Measurements from ENCODE around the gene DDX42. TPM values are rescaled to one million over a fixed set of nuclear protein-coding genes. Genes with fewer than 3 reads are reported as not detected.
A peak's percentile ranks its signal among the peaks of the same experiment; 100 is the strongest.

The DDX42 gene
- total and polyA plus RNA-seq, 10 donors: 45.0 to 136 (median 116) TPM

DNA sequence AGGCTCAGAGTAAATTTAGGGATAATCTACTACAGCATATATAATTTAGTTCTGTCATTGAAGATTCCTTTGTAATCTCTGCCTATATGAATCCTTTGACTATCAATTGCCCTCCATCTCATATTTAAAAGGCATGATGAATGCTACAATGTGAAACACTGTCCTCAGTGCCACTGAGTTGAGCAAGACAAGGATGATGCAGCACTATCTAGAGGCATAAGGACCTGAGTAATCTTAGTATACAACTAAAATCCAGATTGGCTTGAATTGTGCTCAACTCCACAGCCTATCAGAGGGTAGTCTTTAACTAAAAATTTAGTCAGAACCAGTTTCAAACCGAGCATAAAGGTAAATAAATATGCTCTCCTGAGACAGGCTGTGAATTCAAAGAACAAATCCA is 20.8 kb upstream of the DDX42 start:
- no peak overlapping the region for H3K4me3 ChIP-seq
- peak overlapping the region in 7 of 8 donors; percentile 18 to 79 (median 58) for H3K27ac ChIP-seq
- no peak for DNase-seq
- no peaks in the 10 kb centered on the region for H3K9me3 ChIP-seq
- H3K4me1 ChIP-seq: peaks cover 0 to 48% (median 14%) of the 10 kb centered on the region in 6 donors
- intact Hi-C loops (cut with DNase I; ENCODE audit: low total_unique reads): no loop called here
- WGBS, 5 donors: 75 to 96% (median 89%) methylated on average over 1 of the region's 1 CpG
- peaks cover 0 to 99% (median 79%) of the 10 kb centered on the region in 6 donors for H3K36me3 ChIP-seq
- no peaks in the 10 kb centered on the region for H3K27me3 ChIP-seq (replicated peaks in 1 of 7)
- no peak for TF ChIP-seq POLR2AphosphoS5 (IDR thresholded peaks at IDR 0.05)
- TF ChIP-seq, protein P1, sequence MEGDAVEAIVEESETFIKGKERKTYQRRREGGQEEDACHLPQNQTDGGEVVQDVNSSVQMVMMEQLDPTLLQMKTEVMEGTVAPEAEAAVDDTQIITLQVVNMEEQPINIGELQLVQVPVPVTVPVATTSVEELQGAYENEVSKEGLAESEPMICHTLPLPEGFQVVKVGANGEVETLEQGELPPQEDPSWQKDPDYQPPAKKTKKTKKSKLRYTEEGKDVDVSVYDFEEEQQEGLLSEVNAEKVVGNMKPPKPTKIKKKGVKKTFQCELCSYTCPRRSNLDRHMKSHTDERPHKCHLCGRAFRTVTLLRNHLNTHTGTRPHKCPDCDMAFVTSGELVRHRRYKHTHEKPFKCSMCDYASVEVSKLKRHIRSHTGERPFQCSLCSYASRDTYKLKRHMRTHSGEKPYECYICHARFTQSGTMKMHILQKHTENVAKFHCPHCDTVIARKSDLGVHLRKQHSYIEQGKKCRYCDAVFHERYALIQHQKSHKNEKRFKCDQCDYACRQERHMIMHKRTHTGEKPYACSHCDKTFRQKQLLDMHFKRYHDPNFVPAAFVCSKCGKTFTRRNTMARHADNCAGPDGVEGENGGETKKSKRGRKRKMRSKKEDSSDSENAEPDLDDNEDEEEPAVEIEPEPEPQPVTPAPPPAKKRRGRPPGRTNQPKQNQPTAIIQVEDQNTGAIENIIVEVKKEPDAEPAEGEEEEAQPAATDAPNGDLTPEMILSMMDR (IDR thresholded peaks at IDR 0.05 in 8 of 11, conservative IDR thresholded peaks at IDR 0.05 in 3 of 11): no peak
- no peak for TF ChIP-seq POLR2A (IDR thresholded peaks at IDR 0.05)

DNA sequence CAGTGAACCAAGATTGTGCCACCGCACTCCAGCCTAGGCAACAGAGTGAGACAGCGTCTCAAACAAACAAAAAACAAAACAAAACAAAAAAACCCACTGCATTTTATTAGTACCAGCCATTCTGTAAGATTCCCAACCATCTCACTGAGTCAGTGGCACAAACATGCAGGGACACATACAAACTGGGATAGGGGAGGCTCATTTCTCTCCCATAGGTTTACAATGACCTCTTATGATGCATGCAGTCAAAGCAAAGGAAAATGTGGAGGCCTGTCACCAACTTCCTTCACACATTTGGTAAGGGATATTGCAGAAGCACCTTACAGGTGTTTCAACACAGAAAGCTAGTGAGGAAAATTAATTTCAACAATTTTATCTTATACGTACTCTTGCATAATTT is 19.9 kb upstream of the DDX42 start:
- H3K9me3 ChIP-seq: no peaks in the 10 kb centered on the region
- peaks cover 0 to 99% (median 76%) of the 10 kb centered on the region in 6 donors for H3K36me3 ChIP-seq
- H3K4me1 ChIP-seq: peaks cover 0 to 48% (median 14%) of the 10 kb centered on the region in 6 donors
- DNase-seq: no peak
- H3K27ac ChIP-seq: peak overlapping the region in 6 of 8 donors; percentile 35 to 79 (median 61)
- 62 to 90% (median 85%) methylated on average over 3 of the region's 3 CpGs for WGBS, 5 donors
- no peaks in the 10 kb centered on the region for H3K27me3 ChIP-seq (replicated peaks in 1 of 7)
- H3K4me3 ChIP-seq: no peak overlapping the region
- intact Hi-C loops (cut with DNase I; ENCODE audit: low total_unique reads): no loop called here
- TF ChIP-seq POLR2AphosphoS5 (IDR thresholded peaks at IDR 0.05): no peak
- no peak for TF ChIP-seq POLR2A (IDR thresholded peaks at IDR 0.05)
- TF ChIP-seq, protein P1 (IDR thresholded peaks at IDR 0.05 in 8 of 11, conservative IDR thresholded peaks at IDR 0.05 in 3 of 11): no peak

DNA sequence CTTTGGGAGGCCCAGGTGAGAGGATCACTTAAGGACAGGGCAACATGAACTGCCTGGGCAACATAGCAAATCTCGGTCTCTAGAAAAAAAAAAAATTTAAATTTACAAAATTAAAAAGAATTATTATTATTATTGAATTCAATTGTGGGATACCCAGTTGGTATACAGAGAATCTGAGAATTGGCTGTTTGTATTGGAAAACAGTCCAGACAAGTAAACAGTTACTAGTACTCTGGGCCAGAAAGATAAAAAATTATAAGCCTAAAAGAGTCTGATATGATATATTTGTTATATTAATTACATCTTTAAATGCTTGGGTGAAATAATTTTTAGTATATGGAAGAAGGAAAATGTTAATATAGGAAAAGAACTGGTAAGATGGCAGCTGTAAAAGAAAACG is 15.5 kb upstream of the DDX42 start:
- WGBS, 5 donors: 85 to 95% (median 91%) methylated on average over 2 of the region's 2 CpGs

DNA sequence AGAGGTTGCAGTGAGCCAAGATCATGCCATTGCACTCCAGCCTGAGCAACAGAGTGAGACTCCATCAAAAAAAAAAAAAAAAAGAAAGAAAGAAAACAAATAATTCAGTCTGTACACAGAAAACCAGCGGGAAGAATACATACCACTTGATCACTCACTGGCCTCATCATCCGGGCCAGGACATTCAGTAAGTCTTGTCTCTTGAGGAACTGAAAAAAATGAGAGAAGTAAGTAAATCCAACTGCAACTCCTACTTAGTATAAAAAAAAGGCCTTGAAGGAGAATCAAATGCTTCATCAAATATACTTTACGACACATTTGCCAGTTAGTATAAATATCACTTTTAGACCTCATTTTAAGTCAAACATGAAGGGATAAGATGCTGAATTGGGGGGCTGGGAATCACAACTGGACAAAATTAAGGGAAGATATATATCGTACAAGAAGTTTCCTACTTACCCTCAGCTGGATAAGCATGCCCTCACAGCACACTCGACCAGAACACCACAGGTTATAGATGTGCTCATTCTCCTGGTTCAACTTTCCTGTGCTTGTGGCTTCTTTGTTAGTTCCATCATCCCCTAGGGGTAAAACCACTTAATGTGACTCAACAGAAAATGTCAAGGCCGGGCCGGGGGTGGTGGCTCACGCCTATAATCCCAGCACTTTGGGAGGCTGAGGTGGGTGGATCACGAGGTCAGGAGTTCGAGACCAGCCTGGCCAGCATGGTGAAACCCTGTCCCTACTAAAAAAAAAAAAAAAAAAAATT is 13.0 kb upstream of the DDX42 start:
- Histone ChIP-seq H3K27me3 (replicated peaks in 1 of 7) (no peaks in the 10 kb centered on the region), H3K4me1 (peaks cover 0 to 49% (median 22%) of the 10 kb centered on the region in 6 donors), H3K27ac (peak overlapping the region in 7 of 8 donors; percentile 1 to 75 (median 45)), H3K36me3 (peaks cover 3 to 97% (median 74%) of the 10 kb centered on the region in 6 donors), H3K9me3 (no peaks in the 10 kb centered on the region), H3K4me3 (no peak overlapping the region)
- TF ChIP-seq, protein P1 (IDR thresholded peaks at IDR 0.05 in 8 of 11, conservative IDR thresholded peaks at IDR 0.05 in 3 of 11): no peak
- TF ChIP-seq POLR2A (IDR thresholded peaks at IDR 0.05): no peak
- no peak for TF ChIP-seq POLR2AphosphoS5 (IDR thresholded peaks at IDR 0.05)
- 61 to 72% (median 70%) methylated on average over 10 of the region's 10 CpGs for WGBS, 5 donors
- DNase-seq: no peak
- intact Hi-C loops (cut with DNase I; ENCODE audit: low total_unique reads): no loop called here

More for the DNA sequence above, 15.5 kb upstream of the DDX42 start:
- intact Hi-C loops (cut with DNase I; ENCODE audit: low total_unique reads): no loop called here
- no peak for DNase-seq
- peaks cover 3 to 97% (median 74%) of the 10 kb centered on the region in 6 donors for H3K36me3 ChIP-seq
- TF ChIP-seq POLR2AphosphoS5 (IDR thresholded peaks at IDR 0.05): no peak
- no peak for TF ChIP-seq POLR2A (IDR thresholded peaks at IDR 0.05)
- TF ChIP-seq, protein P1 (IDR thresholded peaks at IDR 0.05 in 8 of 11, conservative IDR thresholded peaks at IDR 0.05 in 3 of 11): no peak
- H3K27ac ChIP-seq: no peak overlapping the region
- H3K27me3 ChIP-seq (replicated peaks in 1 of 7): no peaks in the 10 kb centered on the region
- H3K4me1 ChIP-seq: peaks cover 0 to 54% (median 21%) of the 10 kb centered on the region in 6 donors
- H3K9me3 ChIP-seq: no peaks in the 10 kb centered on the region
- H3K4me3 ChIP-seq: no peak overlapping the region

All from spleen (tissue), 11 donors.